ENCODE results near the gene KLHDC4. TPM values are rescaled to one million over a fixed set of nuclear protein-coding genes. Genes with fewer than 3 reads are reported as not detected.
"Not testable (repeated sequence)": the region's sequence is repeated elsewhere in the genome, so short reads cannot be mapped to it uniquely, and the experiment has no call there.

KLHDC4 gene
- total RNA-seq, 2 experiments from 2014 or later = 147 to 233 TPM

DNA sequence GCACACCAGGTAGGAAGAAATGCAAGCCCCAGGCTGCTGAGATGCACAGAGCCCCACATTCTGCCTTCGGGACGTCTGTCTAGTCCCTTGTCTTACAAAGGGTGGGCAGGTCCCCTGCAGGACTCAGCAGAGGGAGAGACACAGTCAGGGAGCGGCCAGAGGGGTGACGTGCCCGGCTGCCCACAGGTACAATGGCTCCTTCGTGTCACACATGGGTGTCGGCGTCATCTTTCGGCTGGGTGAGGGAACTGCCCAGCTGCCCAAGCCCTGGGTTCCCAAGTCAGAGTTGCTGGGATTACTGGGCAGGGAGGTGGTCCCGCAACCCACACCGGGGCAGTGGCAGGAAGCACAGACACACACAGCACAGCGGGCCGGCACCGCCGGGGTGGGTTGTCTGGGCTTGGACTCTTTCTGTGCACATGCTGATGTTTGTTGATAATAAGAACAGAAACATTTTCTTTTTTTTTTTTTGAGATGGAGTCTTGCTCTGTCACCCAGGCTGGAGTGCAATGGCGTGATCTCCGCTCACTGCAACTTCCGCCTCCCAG lies 82.9 kb downstream of the KLHDC4 start:
- Histone ChIP-seq H4K20me1 (ENCODE audit: insufficient read depth, low read length) (no peaks in the 10 kb centered on the region), H3K36me3 (ENCODE audit: insufficient read depth, low read length) (no peaks in the 10 kb centered on the region), H3K27ac (ENCODE audit: low read depth, low read length, poor library complexity, severe bottlenecking) (no peak overlapping the region), H3K4me1 (ENCODE audit: insufficient read depth, low read length, poor library complexity, severe bottlenecking) (peaks cover 11% of the 10 kb centered on the region), H3K4me3 (ENCODE audit: low read depth, low read length, poor library complexity, severe bottlenecking) (no peak overlapping the region), H3K4me2 (ENCODE audit: low read length) (no peak overlapping the region), H3K9me3 (ENCODE audit: low read length) (no peaks in the 10 kb centered on the region), H2AFZ (ENCODE audit: low read length) (no peak overlapping the region), H3K9me2 (ENCODE audit: insufficient read depth, low read length) (no peaks in the 10 kb centered on the region), H3K79me2 (ENCODE audit: insufficient read depth, low read depth, low read length) (no peaks in the 10 kb centered on the region)
- intact Hi-C loops (cut with micrococcal nuclease; ENCODE audit: unreplicated experiment) = no loop called here
- TF ChIP-seq, protein P1, sequence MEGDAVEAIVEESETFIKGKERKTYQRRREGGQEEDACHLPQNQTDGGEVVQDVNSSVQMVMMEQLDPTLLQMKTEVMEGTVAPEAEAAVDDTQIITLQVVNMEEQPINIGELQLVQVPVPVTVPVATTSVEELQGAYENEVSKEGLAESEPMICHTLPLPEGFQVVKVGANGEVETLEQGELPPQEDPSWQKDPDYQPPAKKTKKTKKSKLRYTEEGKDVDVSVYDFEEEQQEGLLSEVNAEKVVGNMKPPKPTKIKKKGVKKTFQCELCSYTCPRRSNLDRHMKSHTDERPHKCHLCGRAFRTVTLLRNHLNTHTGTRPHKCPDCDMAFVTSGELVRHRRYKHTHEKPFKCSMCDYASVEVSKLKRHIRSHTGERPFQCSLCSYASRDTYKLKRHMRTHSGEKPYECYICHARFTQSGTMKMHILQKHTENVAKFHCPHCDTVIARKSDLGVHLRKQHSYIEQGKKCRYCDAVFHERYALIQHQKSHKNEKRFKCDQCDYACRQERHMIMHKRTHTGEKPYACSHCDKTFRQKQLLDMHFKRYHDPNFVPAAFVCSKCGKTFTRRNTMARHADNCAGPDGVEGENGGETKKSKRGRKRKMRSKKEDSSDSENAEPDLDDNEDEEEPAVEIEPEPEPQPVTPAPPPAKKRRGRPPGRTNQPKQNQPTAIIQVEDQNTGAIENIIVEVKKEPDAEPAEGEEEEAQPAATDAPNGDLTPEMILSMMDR (conservative IDR thresholded peaks at IDR 0.05; ENCODE audit: low read length) = no peak
- no peak for TF ChIP-seq EZH2phosphoT487 (IDR thresholded peaks at IDR 0.05; ENCODE audit: borderline replicate concordance, low read depth, low read length)
- BruUV-seq (replicated peaks) = no TSS peak
- ChIA-PET POLR2A (no interaction called here), CTCF (ENCODE audit: unreplicated experiment) (no interaction called here)
- DNase-seq (ENCODE audit: low spot score) = no peak

GRCh38 chr16:87681981-87682570 lies 83.7 kb downstream of the KLHDC4 start:
- H2AFZ ChIP-seq (ENCODE audit: low read length) = 0 out of 2 replicates have a peak overlapping the region, but pooled peaks have one; percentile 10
- no peak overlapping the region for H3K4me3 ChIP-seq (ENCODE audit: low read depth, low read length, poor library complexity, severe bottlenecking)
- no peaks in the 10 kb centered on the region for H3K9me2 ChIP-seq (ENCODE audit: insufficient read depth, low read length)
- peak; percentile 69 for DNase-seq (ENCODE audit: low spot score)
- POLR2A ChIA-PET = no interaction called here
- no peaks in the 10 kb centered on the region for H3K36me3 ChIP-seq (ENCODE audit: insufficient read depth, low read length)
- CTCF ChIA-PET (ENCODE audit: unreplicated experiment) = no interaction called here
- no peak overlapping the region for H3K27ac ChIP-seq (ENCODE audit: low read depth, low read length, poor library complexity, severe bottlenecking)
- intact Hi-C loops (cut with micrococcal nuclease; ENCODE audit: unreplicated experiment) = no loop called here
- H3K4me2 ChIP-seq (ENCODE audit: low read length) = no peak overlapping the region
- no peaks in the 10 kb centered on the region for H4K20me1 ChIP-seq (ENCODE audit: insufficient read depth, low read length)
- no peaks in the 10 kb centered on the region for H3K9me3 ChIP-seq (ENCODE audit: low read length)
- H3K79me2 ChIP-seq (ENCODE audit: insufficient read depth, low read depth, low read length) = no peaks in the 10 kb centered on the region
- no TSS peak for BruUV-seq (replicated peaks)
- H3K4me1 ChIP-seq (ENCODE audit: insufficient read depth, low read length, poor library complexity, severe bottlenecking) = peaks cover 11% of the 10 kb centered on the region
- TF ChIP-seq EZH2phosphoT487 (IDR thresholded peaks at IDR 0.05; ENCODE audit: borderline replicate concordance, low read depth, low read length) = no peak
- TF ChIP-seq, protein P1 (conservative IDR thresholded peaks at IDR 0.05; ENCODE audit: low read length) = peak; percentile 84

- H3K79me2 ChIP-seq (ENCODE audit: insufficient read depth, low read depth, low read length); H2AFZ ChIP-seq (ENCODE audit: low read length); H3K4me3 ChIP-seq (ENCODE audit: low read depth, low read length, poor library complexity, severe bottlenecking); H3K27ac ChIP-seq (ENCODE audit: low read depth, low read length, poor library complexity, severe bottlenecking); CTCF ChIA-PET (ENCODE audit: unreplicated experiment); POLR2A ChIA-PET; H4K20me1 ChIP-seq (ENCODE audit: insufficient read depth, low read length); BruUV-seq (replicated peaks); intact Hi-C loops (cut with micrococcal nuclease; ENCODE audit: unreplicated experiment); H3K9me2 ChIP-seq (ENCODE audit: insufficient read depth, low read length); H3K9me3 ChIP-seq (ENCODE audit: low read length); H3K36me3 ChIP-seq (ENCODE audit: insufficient read depth, low read length); H3K4me2 ChIP-seq (ENCODE audit: low read length); DNase-seq (ENCODE audit: low spot score): not testable (repeated sequence)
- peaks cover 11% of the 10 kb centered on the region for H3K4me1 ChIP-seq (ENCODE audit: insufficient read depth, low read length, poor library complexity, severe bottlenecking)
These were observed 84.7 kb downstream of the KLHDC4 start for GRCh38 chr16:87681051-87681602.

Data from OCI-LY7 (cell line).